AG09309 (cell line): ENCODE results near the gene HYOU1.
A peak's percentile ranks its signal among the peaks of the same experiment; 100 is the strongest.

ENCODE experiments used
- DNase-seq: peaks from one replicate; pipeline ENCODE4 v3.0.0-alpha.2; 2010; ENCODE audit warnings: low read depth
- H3K4me3 ChIP-seq: 2 replicates; pipeline ENCODE4 v1.5.1; 2011; ENCODE audit warnings: mild to moderate bottlenecking, low read depth, low read length, moderate library complexity; ENCODE audit not compliant: control insufficient read depth
- TF ChIP-seq, protein P1 (sequence below): IDR thresholded peaks from 2 replicates; pipeline ENCODE4 v1.5.1; 2011; ENCODE audit warnings: mild to moderate bottlenecking, low read depth, low read length, inconsistent platforms; ENCODE audit not compliant: insufficient read depth, control insufficient read depth; ENCODE audit errors: missing control alignments

Gene HYOU1

DNA sequence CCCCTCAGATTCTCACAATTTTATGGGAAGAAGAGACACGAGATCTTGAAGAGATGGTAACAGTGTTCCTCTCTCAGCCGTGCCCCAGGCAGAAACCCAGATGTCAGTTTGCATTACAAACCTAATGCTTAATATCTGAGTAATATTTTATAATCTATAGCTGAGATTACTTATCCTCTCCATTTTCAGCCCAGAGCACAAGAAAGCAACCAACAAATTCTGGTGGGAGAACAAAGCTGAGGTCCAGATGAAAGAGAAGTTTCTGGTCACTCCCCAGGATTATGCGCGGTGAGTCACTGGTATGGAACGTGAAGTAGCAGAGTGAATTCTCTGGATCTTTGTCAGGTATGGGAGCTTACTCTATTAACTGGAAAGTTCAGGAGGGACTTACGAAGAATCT, 58.2 kb downstream of the HYOU1 start:
- peak; percentile 18 for DNase-seq
- peak overlapping the region; percentile 98 for H3K4me3 ChIP-seq
- TF ChIP-seq, protein P1, sequence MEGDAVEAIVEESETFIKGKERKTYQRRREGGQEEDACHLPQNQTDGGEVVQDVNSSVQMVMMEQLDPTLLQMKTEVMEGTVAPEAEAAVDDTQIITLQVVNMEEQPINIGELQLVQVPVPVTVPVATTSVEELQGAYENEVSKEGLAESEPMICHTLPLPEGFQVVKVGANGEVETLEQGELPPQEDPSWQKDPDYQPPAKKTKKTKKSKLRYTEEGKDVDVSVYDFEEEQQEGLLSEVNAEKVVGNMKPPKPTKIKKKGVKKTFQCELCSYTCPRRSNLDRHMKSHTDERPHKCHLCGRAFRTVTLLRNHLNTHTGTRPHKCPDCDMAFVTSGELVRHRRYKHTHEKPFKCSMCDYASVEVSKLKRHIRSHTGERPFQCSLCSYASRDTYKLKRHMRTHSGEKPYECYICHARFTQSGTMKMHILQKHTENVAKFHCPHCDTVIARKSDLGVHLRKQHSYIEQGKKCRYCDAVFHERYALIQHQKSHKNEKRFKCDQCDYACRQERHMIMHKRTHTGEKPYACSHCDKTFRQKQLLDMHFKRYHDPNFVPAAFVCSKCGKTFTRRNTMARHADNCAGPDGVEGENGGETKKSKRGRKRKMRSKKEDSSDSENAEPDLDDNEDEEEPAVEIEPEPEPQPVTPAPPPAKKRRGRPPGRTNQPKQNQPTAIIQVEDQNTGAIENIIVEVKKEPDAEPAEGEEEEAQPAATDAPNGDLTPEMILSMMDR = no peak

DNA sequence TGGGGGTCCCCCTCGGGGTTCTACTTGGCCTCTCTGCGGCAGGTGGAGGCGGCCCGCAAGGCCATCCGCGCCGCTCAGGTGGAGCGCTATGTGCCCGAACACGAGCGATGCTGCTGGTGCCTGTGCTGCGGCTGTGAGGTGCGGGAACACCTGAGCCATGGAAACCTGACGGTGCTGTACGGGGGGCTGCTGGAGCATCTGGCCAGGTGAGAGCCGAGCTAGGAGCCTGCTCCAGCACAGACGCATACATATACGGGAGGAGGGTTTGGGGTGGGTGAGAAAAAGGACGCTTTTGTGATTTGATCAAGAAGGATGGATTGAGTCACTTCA, 58.7 kb downstream of the HYOU1 start:
- DNase-seq = no peak
- H3K4me3 ChIP-seq = peak overlapping the region; percentile 98
- TF ChIP-seq, protein P1 = no peak

DNA sequence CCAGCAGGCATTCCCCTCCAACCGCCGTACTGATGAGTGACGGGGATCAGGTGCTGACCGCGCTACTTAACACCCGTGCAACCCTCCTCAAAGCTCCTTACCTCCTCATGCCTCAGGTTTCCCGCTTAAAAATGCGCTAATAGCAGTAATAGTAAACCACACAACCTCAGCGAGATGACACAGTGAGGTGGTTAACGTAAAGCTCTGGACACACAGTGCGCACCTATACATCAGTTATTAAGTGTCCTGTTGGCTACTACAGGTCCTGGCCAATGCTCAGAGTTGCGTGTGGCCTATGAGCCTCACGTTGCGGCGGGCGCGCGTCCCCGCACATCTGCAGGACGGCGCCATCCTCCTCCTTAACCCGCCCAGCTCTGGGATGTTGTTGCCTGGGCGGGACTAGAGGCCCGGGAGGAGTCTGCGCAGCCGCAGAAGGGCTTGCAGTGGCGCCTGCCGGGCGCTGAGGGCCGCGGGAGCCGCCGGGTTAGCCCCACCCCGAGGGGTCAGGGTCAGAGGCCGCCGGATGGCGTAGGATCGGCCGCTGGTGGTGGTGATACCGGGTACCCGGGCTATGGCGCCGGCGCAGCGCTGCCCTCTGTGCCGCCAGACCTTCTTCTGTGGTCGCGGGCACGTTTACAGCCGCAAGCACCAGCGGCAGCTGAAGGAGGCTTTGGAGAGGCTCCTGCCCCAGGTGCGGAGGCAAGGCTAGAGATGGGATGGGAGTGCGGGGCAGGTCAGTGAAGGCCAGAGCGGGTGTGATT, 59.2 kb downstream of the HYOU1 start, which contains the start of gene CENATAC:
TSS of gene CENATAC (plus strand) at position 512 of the 761 bp plus-strand sequence. CDS start at position 572, 60 bp downstream.
- peak within 1 kb of the TSS; percentile 98 for H3K4me3 ChIP-seq
- TF ChIP-seq, protein P1 = no peak
- peak; percentile 35 for DNase-seq

DNA sequence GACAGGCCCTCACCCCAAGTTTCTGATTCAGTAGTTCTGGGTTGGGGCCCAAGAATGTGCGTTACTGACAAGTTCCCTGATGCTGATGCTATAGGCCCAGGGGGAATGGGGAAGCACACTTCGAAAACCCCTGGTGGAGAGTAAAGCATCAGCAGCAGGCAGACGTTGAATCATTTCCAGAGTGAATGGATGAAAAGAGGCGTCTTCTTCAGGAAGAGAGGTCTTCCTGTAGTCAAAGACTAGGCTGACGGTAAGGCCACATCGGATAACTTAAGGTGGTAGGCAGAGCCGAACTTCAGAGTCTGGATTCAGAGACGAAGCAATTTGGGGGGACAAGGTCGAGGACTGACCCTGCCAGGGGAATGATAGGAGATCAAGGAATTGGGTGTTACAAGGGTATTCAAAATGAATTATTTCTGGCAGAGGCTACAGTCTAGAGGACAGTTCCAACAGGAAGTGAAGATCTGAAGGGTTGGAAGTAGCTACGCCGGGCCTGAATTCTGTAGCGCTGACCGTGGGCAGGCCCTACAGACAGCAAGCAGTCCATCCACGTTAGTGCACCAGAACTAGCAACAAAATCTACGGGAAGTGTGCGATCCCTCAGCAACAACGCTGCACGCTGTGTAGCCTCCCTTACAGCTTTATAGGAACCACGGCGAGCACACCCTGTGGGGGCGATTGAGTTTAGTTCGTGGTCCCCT, 59.9 kb downstream of the HYOU1 start:
- TF ChIP-seq, protein P1 = peak; percentile 17
- peak overlapping the region; percentile 98 for H3K4me3 ChIP-seq
- DNase-seq = no peak
